PC-3 (cell line): ENCODE results near the gene WDFY3. TPM values are rescaled to one million over a fixed set of nuclear protein-coding genes. Genes with fewer than 3 reads are reported as not detected.

Experiments used
- ATAC-seq: fragments of 200-7000 bp; cut with Tn5 transposase; 2 replicates; pipeline ENCODE4 v1.9.1; 2020; ENCODE audit warnings: mild to moderate bottlenecking, moderate library complexity
- Bru-seq: library from RNA; stranded (reverse); fragments of 400-500 nt; gene quantifications from one replicate; lab custom pipeline; 2021; lab: Mats Ljungman, UMichigan
- BruChase-seq, 2 experiments: library from RNA; stranded (reverse); fragments of 400-500 nt; gene quantifications; one replicate each; lab custom pipeline; 2021; lab: Mats Ljungman, UMichigan
- BruUV-seq: library from RNA; stranded (reverse); fragments of 400-500 nt; replicated peaks from 2 replicates; lab custom pipeline; 2021; lab: Mats Ljungman, UMichigan
- CTCF ChIA-PET: fragments of 300-600 bp; sonication (Branson Sonifier 250); formaldehyde crosslinking; loops from one replicate; lab custom pipeline; 2022; ENCODE audit warnings: antibody characterized with exemption; lab: Charles Lee
- POLR2A ChIA-PET: fragments of 300-600 bp; sonication (Branson Sonifier 250); formaldehyde crosslinking; loops from one replicate; lab custom pipeline; 2022; ENCODE audit warnings: antibody characterized with exemption; ENCODE audit not compliant: unreplicated experiment; lab: Charles Lee
- DNase-seq: peaks from one replicate; pipeline ENCODE4 v3.0.0-alpha.2; 2015
- H2AFZ ChIP-seq: fragments of 300-600 bp; sonication (generic); 2 replicates; pipeline ENCODE4 v1.6.0; 2016; ENCODE audit warnings: antibody characterized with exemption, low read length
- H3F3A ChIP-seq: fragments of 300-600 bp; sonication (generic); one replicate; pipeline ENCODE4 v1.6.0; 2017; ENCODE audit warnings: antibody characterized with exemption, low read length, control low read depth, mild to moderate bottlenecking; ENCODE audit not compliant: unreplicated experiment
- H3K27ac ChIP-seq: fragments of 300-600 bp; sonication (generic); 2 replicates; pipeline ENCODE4 v1.5.1; 2016; ENCODE audit warnings: mild to moderate bottlenecking, low read length
- H3K27me3 ChIP-seq: fragments of 300-600 bp; sonication (generic); 2 replicates; pipeline ENCODE4 v1.6.1; 2016; ENCODE audit warnings: low read length, mixed read lengths
- H3K36me3 ChIP-seq: fragments of 300-600 bp; sonication (generic); 2 replicates; pipeline ENCODE4 v1.6.1; 2016; ENCODE audit warnings: low read depth, mixed run types, low read length, mixed read lengths
- H3K4me1 ChIP-seq: fragments of 300-600 bp; sonication (generic); 2 replicates; pipeline ENCODE4 v1.5.1; 2016; ENCODE audit warnings: low read length; ENCODE audit not compliant: insufficient read depth
- H3K4me2 ChIP-seq: fragments of 300-600 bp; sonication (generic); 2 replicates; pipeline ENCODE4 v1.6.0; 2016; ENCODE audit warnings: low read length
- H3K4me3 ChIP-seq: fragments of 300-600 bp; sonication (generic); 2 replicates; pipeline ENCODE4 v1.5.1; 2016; ENCODE audit warnings: mild to moderate bottlenecking, low read length, mixed read lengths
- H3K79me2 ChIP-seq: fragments of 300-600 bp; sonication (generic); 2 replicates; pipeline ENCODE4 v1.6.1; 2017; ENCODE audit warnings: low read length, mixed read lengths
- H3K9ac ChIP-seq: fragments of 300-600 bp; sonication (generic); 2 replicates; pipeline ENCODE4 v1.6.0; 2016; ENCODE audit warnings: mild to moderate bottlenecking, low read length
- H3K9me2 ChIP-seq: fragments of 300-600 bp; sonication (generic); replicated peaks from 2 replicates; pipeline ENCODE4 v1.6.1; 2016; ENCODE audit warnings: mixed run types, low read length, mixed read lengths
- H3K9me3 ChIP-seq: fragments of 300-600 bp; sonication (generic); 2 replicates; pipeline ENCODE4 v1.6.1; 2016; ENCODE audit warnings: low read length, mixed read lengths
- H4K20me1 ChIP-seq: fragments of 300-600 bp; sonication (generic); 2 replicates; pipeline ENCODE4 v1.6.1; 2016; ENCODE audit warnings: low read length, mixed read lengths
- CTCF ChIP-seq: fragments of 300-600 bp; sonication (generic); conservative IDR thresholded peaks from 2 replicates; pipeline ENCODE4 v1.5.1; 2017; ENCODE audit warnings: antibody characterized with exemption, low read depth, mild to moderate bottlenecking, low read length
- EZH2 ChIP-seq: fragments of 300-600 bp; sonication (generic); IDR thresholded peaks from one replicate; pipeline ENCODE4 v1.6.1; 2017; ENCODE audit warnings: antibody characterized with exemption, mild to moderate bottlenecking, low read length; ENCODE audit not compliant: unreplicated experiment
- EZH2phosphoT487 ChIP-seq: fragments of 300-600 bp; sonication (generic); IDR thresholded peaks from 2 replicates; pipeline ENCODE4 v1.6.1; 2018; ENCODE audit warnings: mild to moderate bottlenecking, antibody characterized with exemption, low read length, borderline replicate concordance
- intact Hi-C: fragments of 100-400 bp; cut with micrococcal nuclease; formaldehyde crosslinking; loops from 2 replicates; pipeline ENCODE4 v1.9.0; 2023
- long read RNA-seq: library from polyadenylated mRNA; unstranded; transcript quantifications from one replicate; pipeline ENCODE4 v2.0.0, GENCODE V29; 2021; ENCODE audit not compliant: unreplicated experiment
- total RNA-seq: library from RNA; depleted of rRNA; stranded (reverse); fragments of >200 nt; gene quantifications from 2 replicates; pipeline ENCODE4 v1.2.3, GENCODE V29; 2014; rRNA removed

The WDFY3 gene
- total RNA-seq (23.1 and 38.2 TPM in 2 replicates), Bru-seq, nascent RNA (percentile 76 among the genes with signal in this experiment), BruChase-seq, experiment 1, labeled RNA remaining after a 6-hour chase (percentile 70 among the genes with signal in this experiment), BruChase-seq, experiment 2, labeled RNA remaining after a 2-hour chase (percentile 72 among the genes with signal in this experiment)
- long read RNA-seq, partial matches to known transcripts, result 14 of 21 reads
- long read RNA-seq, other reads (novel, unspliced or antisense), result 7 of 21 reads

DNA sequence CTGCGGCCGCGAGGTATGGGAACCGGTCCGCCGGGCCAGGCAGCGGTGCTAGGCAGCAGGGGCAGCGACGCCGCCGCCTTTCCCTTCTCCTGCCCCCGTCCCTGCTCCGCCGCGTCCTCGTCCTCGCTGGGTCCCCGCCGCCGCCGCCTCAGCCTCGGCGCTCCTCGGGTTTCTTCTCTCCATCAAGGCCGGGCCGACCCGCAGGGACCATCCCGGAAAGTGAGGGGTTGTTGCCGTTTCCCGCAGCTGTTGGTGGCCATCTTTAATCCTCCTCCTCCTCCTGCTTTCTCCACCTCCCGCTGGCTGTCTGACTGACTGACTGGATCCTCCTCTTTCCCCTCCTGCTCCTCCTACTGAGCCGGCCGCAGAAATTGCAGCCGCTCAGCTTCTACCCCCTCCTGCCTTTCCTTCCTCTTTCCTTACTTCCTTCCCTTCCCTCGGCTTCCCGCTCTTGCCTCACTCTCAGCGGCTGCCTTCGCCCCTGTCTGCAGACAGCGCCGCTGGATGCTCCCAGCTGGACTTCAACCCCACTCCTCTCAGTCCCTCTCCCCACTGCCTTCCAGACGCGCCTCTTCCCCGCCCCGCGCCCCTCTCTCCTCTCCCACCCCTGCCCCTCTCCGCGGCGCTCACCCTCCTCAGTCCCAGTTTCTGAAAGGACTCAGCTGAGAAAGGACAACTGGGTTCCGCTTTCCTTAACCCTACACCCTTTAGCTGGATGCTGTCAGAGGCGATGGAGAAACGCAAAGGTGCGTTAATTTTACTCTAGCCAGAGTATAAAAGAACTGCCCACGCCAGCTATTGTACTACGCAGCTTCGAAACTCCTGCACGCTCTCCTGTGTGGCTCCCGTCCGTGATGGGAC lies at the start of gene WDFY3:
WDFY3 (minus strand) TSS at position 309 of the 861 bp plus-strand sequence. CDS start 106,099 bp downstream, outside the sequence.
- Histone ChIP-seq H3K36me3 (no peaks in the 10 kb centered on the region), H3K27me3 (no peaks in the 10 kb centered on the region), H3K9ac (peak within 1 kb of the TSS; percentile 70), H3F3A (no peaks in the 10 kb centered on the region), H2AFZ (peak within 1 kb of the TSS; percentile 88), H3K4me3 (peak within 1 kb of the TSS; percentile 77), H3K4me1 (peaks cover 18% of the 10 kb centered on the region), H3K4me2 (peak within 1 kb of the TSS; percentile 83), H3K27ac (peak within 1 kb of the TSS; percentile 60), H3K79me2 (peaks cover 43% of the 10 kb centered on the region), H4K20me1 (no peaks in the 10 kb centered on the region), H3K9me3 (no peaks in the 10 kb centered on the region), H3K9me2 (no peaks in the 10 kb centered on the region)
- peak; percentile 89 for ATAC-seq
- no TSS peak for BruUV-seq
- ChIA-PET POLR2A (interaction anchor here (0.6 to 0.7 kb wide), 2 partner anchors 688 to 1968 kb away, joined by 4 to 8 read pairs; partner anchors contain the start of gene AFF1), CTCF (interaction anchor here (0.7 to 1.4 kb wide), 3 partner anchors 216 to 388 kb away, joined by 4 to 5 read pairs (median 5); no protein-coding TSS in a partner anchor)
- TF ChIP-seq CTCF, result no peak
- TF ChIP-seq EZH2, result no peak
- no peak for TF ChIP-seq EZH2phosphoT487
- peak; percentile 80 for DNase-seq
- intact Hi-C loops, result loop anchor here (2.0 to 10.0 kb wide), 3 partner anchors 52 to 164 kb away; no protein-coding TSS in a partner anchor

GRCh38 chr4:85005865-85006377 lies 39.4 kb upstream of the WDFY3 start:
- peak; percentile 70 for DNase-seq
- no TSS peak for BruUV-seq
- Histone ChIP-seq H3K9ac (no peak overlapping the region), H3F3A (no peaks in the 10 kb centered on the region), H2AFZ (no peak overlapping the region), H3K4me1 (no peaks in the 10 kb centered on the region), H3K4me3 (no peak overlapping the region), H3K4me2 (no peak overlapping the region), H3K79me2 (no peaks in the 10 kb centered on the region), H3K36me3 (no peaks in the 10 kb centered on the region), H3K27ac (no peak overlapping the region), H3K9me2 (no peaks in the 10 kb centered on the region), H3K9me3 (no peaks in the 10 kb centered on the region), H4K20me1 (no peaks in the 10 kb centered on the region), H3K27me3 (no peaks in the 10 kb centered on the region)
- POLR2A ChIA-PET, result no interaction called here
- CTCF ChIA-PET, result no interaction called here
- intact Hi-C loops, result no loop called here
- TF ChIP-seq CTCF, result no peak
- no peak for TF ChIP-seq EZH2phosphoT487
- TF ChIP-seq EZH2, result no peak
- ATAC-seq, result peak; percentile 96
